SH-SY5Y (cell line): ENCODE data around the gene PLCL1.

ENCODE experiments used
- GATA2 ChIP-seq: IDR thresholded peaks from 2 replicates; pipeline ENCODE4 v1.6.1; 2011; ENCODE audit warnings: mild to moderate bottlenecking, low read depth, low read length
- GATA3 ChIP-seq: IDR thresholded peaks from 2 replicates; pipeline ENCODE4 v1.6.1; 2011; ENCODE audit warnings: low read depth, mild to moderate bottlenecking, low read length, moderate library complexity

GRCh38 chr2:198115201-198115600 is 310.8 kb downstream of the PLCL1 start:
- TF ChIP-seq GATA2: no peak
- TF ChIP-seq GATA3: no peak
